Heart left ventricle (tissue), 16 donors: ENCODE measurements around the gene PKD2L1. TPM values are rescaled to one million over a fixed set of nuclear protein-coding genes. Genes with fewer than 3 reads are reported as not detected.

Source experiments
- ATAC-seq, 4 donors: fragments of 200-7000 bp; cut with Tn5 transposase; one replicate each; pipeline ENCODE4 v1.9.1; 2020 to 2022; ENCODE audit warnings: moderate library complexity in 4 of 4, mild to moderate bottlenecking in 3 of 4, moderate number of reproducible peaks in 1 of 4
- DNase-seq, 5 donors: peaks; one replicate each; pipeline ENCODE4 v3.0.0-alpha.2; 2020
- H3K27ac ChIP-seq, 12 donors: fragments of 200-600 bp; sonication (generic) in 4 of 12; one replicate each; pipeline versions ENCODE4 v1.5.0 to v1.8.0; 2016 to 2022; ENCODE audit warnings: mild to moderate bottlenecking in 2 of 12
- H3K27me3 ChIP-seq, 9 donors: fragments of 200-600 bp; sonication (generic) in 2 of 9; one replicate each; pipeline versions ENCODE4 v1.5.1 to v1.8.0; 2016 to 2022; ENCODE audit warnings: mild to moderate bottlenecking in 3 of 9
- H3K36me3 ChIP-seq, 9 donors: fragments of 200-600 bp; sonication (generic) in 2 of 9; one replicate each; pipeline versions ENCODE4 v1.5.0 to v1.8.0; 2018 to 2022; ENCODE audit warnings: mild to moderate bottlenecking in 2 of 9
- H3K4me1 ChIP-seq, 12 donors: fragments of 200-600 bp; sonication (generic) in 4 of 12; one replicate each; pipeline versions ENCODE4 v1.5.0 to v1.8.0; 2016 to 2022; ENCODE audit warnings: mild to moderate bottlenecking in 3 of 12
- H3K4me3 ChIP-seq, 12 donors: fragments of 200-600 bp; sonication (generic) in 4 of 12; one replicate each; pipeline versions ENCODE4 v1.5.0 to v1.8.0; 2017 to 2022; ENCODE audit warnings: mild to moderate bottlenecking in 9 of 12, moderate library complexity in 4 of 12
- H3K9me3 ChIP-seq, 12 donors: fragments of 200-600 bp; sonication (generic) in 4 of 12; one replicate each; pipeline versions ENCODE4 v1.5.0 to v1.8.0; 2016 to 2022; ENCODE audit warnings: mild to moderate bottlenecking in 1 of 12
- CTCF ChIP-seq, 12 donors: fragments of 200-600 bp; sonication (generic) in 4 of 12; IDR thresholded peaks; one replicate each; pipeline versions ENCODE4 v1.5.0 to v1.8.0; 2018 to 2022; ENCODE audit warnings: antibody characterized with exemption in 12 of 12, mild to moderate bottlenecking in 5 of 12
- POLR2A ChIP-seq, 2 donors: fragments of 450-650 bp; IDR thresholded peaks; one replicate each; pipeline ENCODE4 v1.6.1; 2017; ENCODE audit warnings: antibody characterized with exemption in 2 of 2, mild to moderate bottlenecking in 2 of 2, moderate library complexity in 2 of 2
- WGBS, 4 donors: extraction: QIAGEN DNeasy Blood & Tissue Kit in 2 of 4; methylation state at CpG; one replicate each; pipeline versions ENCODE4 v1.1.5 to v1.1.7; 2013 to 2018; 5-methylcytosine and 5-hydroxymethylcytosine counted together
- intact Hi-C, 10 donors: fragments of 100-400 bp; cut with DNase I; formaldehyde crosslinking; loops; one replicate each; pipeline versions ENCODE4 v1.11.1 to v1.14.2; 2022
- polyA plus RNA-seq, 2 donors: library from polyadenylated mRNA; stranded (reverse); fragments of 200-250 nt; gene quantifications; one replicate each; pipeline ENCODE4 v1.2.3, GENCODE V29; 2013
- total RNA-seq, 9 donors: library from RNA; depleted of rRNA in 2 of 9; stranded (reverse); fragments of >200 nt in 2 of 9; fragmentation: NEBNext Ultra II Directional in 3 of 9; extraction: Animal tissue kit (Norgen Biotek cat#: 25700) in 3 of 9; gene quantifications; one replicate each; pipeline versions ENCODE4 v1.1.0 to v1.2.4, GENCODE V29; 2016 to 2023
- donor health status: ischemic (EF 13 %, LVEDD 7.1; RV severe dilation, severe dysfunction).
- donor health status: healthy with polysubstance abuse.
- donor health status: DM: no; HTN: yes; CAD: no.
- donor health status: DM: no; HTN: no; CAD: no.
- donor health status: ischemic (EF 25% LVEDD 6.9; RV normal size, moderate dysfunction).
- donor health status: ischemic (EF 25% LVEDD 5.7; RV mildly dilated, moderate dysfunction).
- donor health status: healthy.
- donor health status: DM: yes; HTN: yes; CAD: no.
- donor health status: ischemic (EF 35%, LVEDD 5.7; RV mildly dilated, moderate dysfunction).
- donor health status: nonischemic (EF 11% LVEDD 7.7; RV severe dilation, severe dysfunction).
- donor health status: DM: yes; HTN: yes; CAD: no.
- donor health status: PGD.
- donor health status: ischemic (EF 29% LVEDD 5.4; RV normal size, mild dysfunction).
- donor health status: nonischemic (EF 23%, LVEDD 6.1; RV moderate dilation, normal function).

Gene PKD2L1
- total and polyA plus RNA-seq, 11 donors: not detected

DNA sequence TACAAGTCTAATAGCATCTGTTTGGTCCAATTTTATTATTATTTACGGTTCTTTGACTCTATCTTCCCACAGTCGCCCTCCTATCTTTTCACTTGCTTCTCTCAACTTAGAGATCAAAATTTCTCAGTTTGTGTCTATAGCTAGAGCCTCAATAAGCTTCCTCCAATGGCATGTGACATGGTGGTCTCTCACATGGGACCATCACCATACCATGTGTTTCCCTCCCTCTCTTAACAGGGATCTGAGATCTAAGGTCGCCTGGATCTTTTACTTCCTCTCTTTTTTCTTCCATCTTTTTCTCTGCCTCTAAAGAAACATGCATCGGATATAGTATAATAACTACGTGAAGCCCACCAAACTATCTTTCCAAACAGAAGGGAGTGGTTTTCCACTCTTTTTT, 1.8 kb downstream of the PKD2L1 start:
- intact Hi-C loops: no loop called here
- ATAC-seq: no peak
- 58 to 69% (median 63%) methylated on average over 5 of the region's 5 CpGs for WGBS, 4 donors
- no peak overlapping the region for H3K27ac ChIP-seq
- no peaks in the 10 kb centered on the region for H3K36me3 ChIP-seq
- no peak for DNase-seq
- peaks cover 0 to 12% (median 4%) of the 10 kb centered on the region in 12 donors for H3K4me1 ChIP-seq
- H3K27me3 ChIP-seq: peaks cover 0 to 53% (median 9%) of the 10 kb centered on the region in 9 donors
- no peak overlapping the region for H3K4me3 ChIP-seq
- H3K9me3 ChIP-seq: no peaks in the 10 kb centered on the region
- TF ChIP-seq CTCF (IDR thresholded peaks at IDR 0.05) (no peak), POLR2A (IDR thresholded peaks at IDR 0.05) (no peak)

DNA sequence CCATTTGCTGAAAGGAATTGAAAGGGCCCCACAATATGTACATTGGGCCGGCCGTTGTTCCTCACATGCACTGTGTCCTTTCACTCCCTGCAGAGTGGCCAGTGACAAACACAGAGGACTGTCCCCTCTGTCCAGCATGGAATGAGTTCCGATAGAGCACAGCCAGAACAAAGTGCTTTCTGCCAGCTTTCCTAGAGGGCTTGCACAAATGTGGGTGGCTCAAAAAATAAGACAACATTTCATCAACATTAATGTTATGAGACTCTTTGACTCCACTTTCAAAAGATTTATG, 2.4 kb downstream of the PKD2L1 start:
- Histone ChIP-seq H3K9me3 (no peaks in the 10 kb centered on the region), H3K4me1 (peaks cover 0 to 12% (median 4%) of the 10 kb centered on the region in 12 donors), H3K27ac (no peak overlapping the region), H3K27me3 (peaks cover 0 to 57% (median 7%) of the 10 kb centered on the region in 9 donors), H3K36me3 (no peaks in the 10 kb centered on the region), H3K4me3 (no peak overlapping the region)
- WGBS, 4 donors: 54 to 82% (median 68%) methylated on average over 3 of the region's 3 CpGs
- TF ChIP-seq POLR2A (IDR thresholded peaks at IDR 0.05) (no peak), CTCF (IDR thresholded peaks at IDR 0.05) (no peak)
- ATAC-seq: no peak
- intact Hi-C loops: no loop called here
- no peak for DNase-seq

DNA sequence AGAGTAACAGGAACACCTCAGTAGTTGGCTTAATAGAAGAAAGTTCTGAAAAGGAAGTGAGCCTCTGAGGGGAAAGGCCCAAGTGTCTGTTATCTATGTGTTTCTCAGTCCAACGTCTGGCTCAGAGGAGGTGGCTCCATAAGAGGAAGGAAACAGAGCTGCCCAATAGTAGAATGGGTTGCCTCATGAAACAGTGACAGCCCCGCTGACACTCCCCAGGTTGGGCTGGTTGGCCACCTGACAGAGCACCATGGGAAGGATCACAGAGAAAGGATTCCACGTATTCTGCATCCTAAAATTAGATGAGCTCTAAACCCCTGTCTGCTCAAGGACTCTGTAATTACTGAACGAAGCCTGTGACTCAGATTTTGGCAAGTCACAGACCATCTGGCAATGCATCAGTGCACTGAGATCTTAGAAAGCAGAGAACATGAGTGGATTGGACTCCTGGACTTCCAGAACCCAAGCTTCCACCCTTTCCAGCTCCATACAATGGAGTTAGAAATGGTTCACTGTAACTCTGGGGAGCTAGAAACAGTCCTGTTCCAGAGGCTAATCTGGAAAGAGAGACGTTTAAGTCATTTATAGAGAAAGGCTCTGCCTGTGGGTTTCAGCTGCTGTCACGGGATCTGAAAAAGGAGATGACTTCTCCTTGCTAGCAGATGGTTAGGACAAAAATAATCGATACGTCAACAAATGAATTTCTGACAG, 2.9 kb downstream of the PKD2L1 start:
- Histone ChIP-seq H3K27me3 (peaks cover 0 to 58% (median 7%) of the 10 kb centered on the region in 9 donors), H3K36me3 (no peaks in the 10 kb centered on the region), H3K27ac (no peak overlapping the region), H3K4me1 (peaks cover 0 to 12% (median 4%) of the 10 kb centered on the region in 12 donors), H3K4me3 (no peak overlapping the region), H3K9me3 (no peaks in the 10 kb centered on the region)
- DNase-seq (peak in 1 of 5 donors; percentile 55), ATAC-seq (peak in 3 of 4 donors; percentile 61 to 88 (median 85))
- 37 to 50% (median 38%) methylated on average over 7 to 8 of the region's 8 CpGs for WGBS, 4 donors
- intact Hi-C loops: no loop called here
- TF ChIP-seq POLR2A (IDR thresholded peaks at IDR 0.05): no peak
- TF ChIP-seq CTCF (IDR thresholded peaks at IDR 0.05): no peak

GRCh38 chr10:100325158-100325557, 4.9 kb downstream of the PKD2L1 start:
- H3K4me1 ChIP-seq: peaks cover 0 to 12% (median 4%) of the 10 kb centered on the region in 12 donors
- no peaks in the 10 kb centered on the region for H3K36me3 ChIP-seq
- H3K4me3 ChIP-seq: no peak overlapping the region
- H3K27me3 ChIP-seq: peaks cover under 1 to 52% (median 14%) of the 10 kb centered on the region in 9 donors
- H3K9me3 ChIP-seq: no peaks in the 10 kb centered on the region
- 42 to 50% (median 46%) methylated on average over 7 of the region's 7 CpGs for WGBS, 4 donors
- DNase-seq: no peak
- no peak for TF ChIP-seq POLR2A (IDR thresholded peaks at IDR 0.05)
- TF ChIP-seq CTCF (IDR thresholded peaks at IDR 0.05): no peak
- intact Hi-C loops: no loop called here
- ATAC-seq: no peak
- H3K27ac ChIP-seq: no peak overlapping the region
